ENCODE data around the gene DARS1.
A peak's percentile ranks its signal among the peaks of the same experiment; 100 is the strongest.

Gene DARS1

GRCh38 chr2:136015699-136016098 is 30.3 kb upstream of the DARS1 start:
- DNase-seq (ENCODE audit: low spot score), result no peak

GRCh38 chr2:136014411-136014810 is 29.0 kb upstream of the DARS1 start:
- no peak for DNase-seq (ENCODE audit: low spot score)

- DNase-seq (ENCODE audit: low spot score), result no peak
These were observed 28.5 kb upstream of the DARS1 start for GRCh38 chr2:136013955-136014354.

GRCh38 chr2:136013136-136013685 is 27.8 kb upstream of the DARS1 start:
- DNase-seq (ENCODE audit: low spot score), result no peak

- no peak for DNase-seq (ENCODE audit: low spot score)
These were observed 26.9 kb upstream of the DARS1 start for GRCh38 chr2:136012315-136012714.

GRCh38 chr2:136010126-136010525 is 24.7 kb upstream of the DARS1 start:
- DNase-seq (ENCODE audit: low spot score), result no peak

- DNase-seq (ENCODE audit: low spot score), result peak; percentile 47
These were observed 22.9 kb upstream of the DARS1 start for GRCh38 chr2:136008205-136008865.

GRCh38 chr2:136006658-136007057 is 21.2 kb upstream of the DARS1 start:
- no peak for DNase-seq (ENCODE audit: low spot score)

- DNase-seq (ENCODE audit: low spot score), result no peak
These were observed 20.2 kb upstream of the DARS1 start for GRCh38 chr2:136005462-136006196.

GRCh38 chr2:136004965-136005364 is 19.5 kb upstream of the DARS1 start:
- no peak for DNase-seq (ENCODE audit: low spot score)

- no peak for DNase-seq (ENCODE audit: low spot score)
These were observed 15.7 kb upstream of the DARS1 start for GRCh38 chr2:136001131-136001530.

GRCh38 chr2:136000502-136000901 is 15.1 kb upstream of the DARS1 start:
- peak; percentile 37 for DNase-seq (ENCODE audit: low spot score)

GRCh38 chr2:135999899-136000298 is 14.5 kb upstream of the DARS1 start:
- DNase-seq (ENCODE audit: low spot score), result no peak

- no peak for DNase-seq (ENCODE audit: low spot score)
These were observed 13.5 kb upstream of the DARS1 start for GRCh38 chr2:135998879-135999278.

GRCh38 chr2:135997380-135997779 is 12.0 kb upstream of the DARS1 start:
- peak; percentile 76 for DNase-seq (ENCODE audit: low spot score)

- no peak for DNase-seq (ENCODE audit: low spot score)
These were observed 10.9 kb upstream of the DARS1 start for GRCh38 chr2:135996304-135996703.

GRCh38 chr2:135994281-135994680 is 8.9 kb upstream of the DARS1 start:
- no peak for DNase-seq (ENCODE audit: low spot score)

- DNase-seq (ENCODE audit: low spot score), result no peak
These were observed 8.0 kb upstream of the DARS1 start for GRCh38 chr2:135993421-135993820.

GRCh38 chr2:135991861-135992260 is 6.4 kb upstream of the DARS1 start:
- no peak for DNase-seq (ENCODE audit: low spot score)

GRCh38 chr2:135987441-135987840 is 2.0 kb upstream of the DARS1 start:
- DNase-seq (ENCODE audit: low spot score), result no peak

- DNase-seq (ENCODE audit: low spot score), result no peak
These were observed 1.1 kb upstream of the DARS1 start for GRCh38 chr2:135986507-135986906.

- DNase-seq (ENCODE audit: low spot score), result peak; percentile 53
These were observed 484 bp upstream of the DARS1 start for GRCh38 chr2:135985826-135986393.

Data from germinal center (tissue), 1 donor.